Measurements from ENCODE around the gene FHOD3. TPM values are rescaled to one million over a fixed set of nuclear protein-coding genes. Genes with fewer than 3 reads are reported as not detected.
A peak's percentile ranks its signal among the peaks of the same experiment; 100 is the strongest.

FHOD3 gene
- total and polyA plus RNA-seq, 11 donors = 109 to 532 (median 262) TPM

GRCh38 chr18:36377626-36378025, 80.1 kb downstream of the FHOD3 start:
- DNase-seq = no peak
- no peak for TF ChIP-seq CTCF (IDR thresholded peaks at IDR 0.05)
- TF ChIP-seq POLR2A (IDR thresholded peaks at IDR 0.05) = no peak
- H3K36me3 ChIP-seq = no peaks in the 10 kb centered on the region
- H3K4me1 ChIP-seq = peaks cover 0 to 94% (median 23%) of the 10 kb centered on the region in 12 donors
- peak overlapping the region in 5 of 12 donors; percentile 5 to 74 (median 27) for H3K27ac ChIP-seq
- 64 to 79% (median 68%) methylated on average over 3 of the region's 3 CpGs for WGBS, 4 donors
- no peak overlapping the region for H3K4me3 ChIP-seq
- intact Hi-C loops (cut with DNase I) = loop anchor here in 2 of 10 donors (10.0 kb wide), 2 partner anchors 87 to 197 kb away; no protein-coding TSS in a partner anchor
- H3K27me3 ChIP-seq = no peaks in the 10 kb centered on the region
- no peaks in the 10 kb centered on the region for H3K9me3 ChIP-seq
- ATAC-seq = no peak

- DNase-seq = no peak
- ATAC-seq = no peak
- H3K27ac ChIP-seq = peak overlapping the region in 4 of 12 donors; percentile 25 to 74 (median 58)
- H3K27me3 ChIP-seq = no peaks in the 10 kb centered on the region
- no peaks in the 10 kb centered on the region for H3K36me3 ChIP-seq
- H3K4me3 ChIP-seq = no peak overlapping the region
- peaks cover 0 to 93% (median 22%) of the 10 kb centered on the region in 12 donors for H3K4me1 ChIP-seq
- TF ChIP-seq POLR2A (IDR thresholded peaks at IDR 0.05) = no peak
- TF ChIP-seq CTCF (IDR thresholded peaks at IDR 0.05) = no peak
- 43 to 74% (median 54%) methylated on average over 2 of the region's 2 CpGs for WGBS, 4 donors
- intact Hi-C loops (cut with DNase I) = loop anchor here in 2 of 10 donors (10.0 kb wide), 2 partner anchors 87 to 197 kb away; no protein-coding TSS in a partner anchor
- H3K9me3 ChIP-seq = no peaks in the 10 kb centered on the region
Measured at GRCh38 chr18:36378205-36378604, 80.7 kb downstream of the FHOD3 start.

GRCh38 chr18:36379435-36379984, 82.0 kb downstream of the FHOD3 start:
- Histone ChIP-seq H3K9me3 (no peaks in the 10 kb centered on the region), H3K36me3 (no peaks in the 10 kb centered on the region), H3K4me1 (peaks cover 0 to 91% (median 18%) of the 10 kb centered on the region in 12 donors), H3K4me3 (no peak overlapping the region), H3K27me3 (no peaks in the 10 kb centered on the region), H3K27ac (peak overlapping the region in 10 of 12 donors; percentile 1 to 87 (median 54))
- ATAC-seq (peak; percentile 64 to 75 (median 70)), DNase-seq (peak in 1 of 5 donors; percentile 58)
- WGBS, 4 donors = 24 to 36% (median 30%) methylated on average over 2 of the region's 2 CpGs
- intact Hi-C loops (cut with DNase I) = loop anchor here in 2 of 10 donors (10.0 kb wide), 2 partner anchors 85 to 195 kb away; no protein-coding TSS in a partner anchor
- no peak for TF ChIP-seq CTCF (IDR thresholded peaks at IDR 0.05)
- TF ChIP-seq POLR2A (IDR thresholded peaks at IDR 0.05) = no peak

- WGBS, 4 donors = 40 to 48% (median 42%) methylated on average over 3 of the region's 3 CpGs
- DNase-seq = no peak
- no peak for ATAC-seq
Measured at GRCh38 chr18:36380173-36380827, 82.8 kb downstream of the FHOD3 start.

More at GRCh38 chr18:36380173-36380827, 82.8 kb downstream of the FHOD3 start:
- H3K4me1 ChIP-seq = peaks cover 0 to 91% (median 17%) of the 10 kb centered on the region in 12 donors
- no peak overlapping the region for H3K4me3 ChIP-seq
- no peaks in the 10 kb centered on the region for H3K9me3 ChIP-seq
- no peaks in the 10 kb centered on the region for H3K36me3 ChIP-seq
- no peak for TF ChIP-seq CTCF (IDR thresholded peaks at IDR 0.05)
- TF ChIP-seq POLR2A (IDR thresholded peaks at IDR 0.05) = no peak
- H3K27ac ChIP-seq = peak overlapping the region in 9 of 12 donors; percentile 46 to 87 (median 64)
- intact Hi-C loops (cut with DNase I) = no loop called here
- H3K27me3 ChIP-seq = no peaks in the 10 kb centered on the region
